HEK293 (cell line): Measurements from ENCODE around the gene TARBP1.
"Not testable (repeated sequence)": the region's sequence is repeated elsewhere in the genome, so short reads cannot be mapped to it uniquely, and the experiment has no call there.

ENCODE experiments used
- CTCF ChIA-PET: fragments of 350-600 bp; formaldehyde crosslinking; extraction: SDS; loops from one replicate; lab custom pipeline; 2021; ENCODE audit warnings: antibody characterized with exemption; lab: Yijun Ruan, JAX
- POLR2A ChIA-PET: fragments of 300-600 bp; formaldehyde crosslinking; extraction: SDS; loops from one replicate; lab custom pipeline; 2020; ENCODE audit warnings: antibody characterized with exemption, inconsistent platforms; lab: Yijun Ruan, JAX
- H3K27ac ChIP-seq: fragments of 200-500 bp; sonication (Bioruptor generic); 2 replicates; pipeline ENCODE4 v1.5.1; 2014; ENCODE audit warnings: low read depth, low read length, control low read depth, inconsistent platforms; ENCODE audit errors: extremely low read depth
- H3K36me3 ChIP-seq, 2 experiments: fragments of 200-500 bp in 1 of 2; sonication (Bioruptor generic) in 1 of 2; 1 replicate in 1 of 2; 2 replicates in 1 of 2; pipeline ENCODE4 v1.5.1; 2014 to 2017; ENCODE audit warnings: inconsistent platforms in 2 of 2, low read length in 2 of 2; ENCODE audit not compliant: control insufficient read depth in 2 of 2, insufficient read depth in 1 of 2
- H3K4me1 ChIP-seq: fragments of 200-500 bp; sonication (Bioruptor generic); 2 replicates; pipeline ENCODE4 v1.5.1; 2014; ENCODE audit warnings: mild to moderate bottlenecking, low read length, inconsistent platforms; ENCODE audit not compliant: control insufficient read depth, insufficient read depth
- H3K4me3 ChIP-seq: 2 replicates; pipeline ENCODE4 v1.5.1; 2011; ENCODE audit warnings: low read depth, mild to moderate bottlenecking, control low read depth, low read length, moderate library complexity
- H3K9me3 ChIP-seq: fragments of 200-500 bp; sonication (Bioruptor generic); 2 replicates; pipeline ENCODE4 v1.5.1; 2014; ENCODE audit warnings: low read depth, low read length, inconsistent platforms; ENCODE audit not compliant: control insufficient read depth, insufficient read depth
- HOXA7 ChIP-seq: sonication (generic); formaldehyde crosslinking; IDR thresholded peaks from 2 replicates; pipeline ENCODE4 v1.8.1; 2022; ENCODE audit warnings: missing genetic modification reagents, borderline replicate concordance
- SCRT2 ChIP-seq: fragments of 450-650 bp; formaldehyde crosslinking; IDR thresholded peaks from 2 replicates; pipeline ENCODE4 v1.5.1; 2016; ENCODE audit warnings: missing biosample characterization, missing genetic modification characterization
- SETDB1 ChIP-seq: IDR thresholded peaks from one replicate; pipeline ENCODE4 v1.6.1; 2017; ENCODE audit warnings: mild to moderate bottlenecking, low read length, moderate library complexity, mixed read lengths; ENCODE audit not compliant: insufficient read length
- ZBTB1 ChIP-seq: fragments of 450-650 bp; formaldehyde crosslinking; IDR thresholded peaks from 2 replicates; pipeline ENCODE4 v1.5.1; 2016; ENCODE audit warnings: missing biosample characterization, missing genetic modification characterization
- ZNF184 ChIP-seq: fragments of 450-650 bp; IDR thresholded peaks from 2 replicates; pipeline ENCODE4 v1.5.1; 2018; ENCODE audit warnings: missing biosample characterization, mild to moderate bottlenecking, missing genetic modification characterization
- ZNF311 ChIP-seq: fragments of 450-650 bp; formaldehyde crosslinking; IDR thresholded peaks from 2 replicates; pipeline ENCODE4 v1.5.1; 2017; ENCODE audit warnings: missing biosample characterization, missing genetic modification characterization, borderline replicate concordance
- ZNF398 ChIP-seq: fragments of 450-650 bp; formaldehyde crosslinking; IDR thresholded peaks from 2 replicates; pipeline ENCODE4 v1.5.1; 2017; ENCODE audit warnings: missing biosample characterization, missing genetic modification characterization
- ZNF513 ChIP-seq: fragments of 450-650 bp; IDR thresholded peaks from 2 replicates; pipeline ENCODE4 v1.5.1; 2018; ENCODE audit warnings: missing biosample characterization, missing genetic modification characterization
- TF ChIP-seq, protein P1 (sequence below): fragments of 450-650 bp; formaldehyde crosslinking; IDR thresholded peaks from 2 replicates; pipeline ENCODE4 v1.5.1; 2017; ENCODE audit warnings: missing biosample characterization, mild to moderate bottlenecking, missing genetic modification characterization, moderate library complexity
- TF ChIP-seq, protein P2 (sequence below): fragments of 450-650 bp; formaldehyde crosslinking; IDR thresholded peaks from 2 replicates; pipeline ENCODE4 v1.5.1; 2016; ENCODE audit warnings: missing biosample characterization, missing genetic modification characterization
- TF ChIP-seq, protein P3 (sequence below): IDR thresholded peaks from 2 replicates; pipeline ENCODE4 v1.6.1; 2011; ENCODE audit warnings: mild to moderate bottlenecking, low read depth, low read length, borderline replicate concordance
- TF ChIP-seq, protein P4 (sequence below): fragments of 450-650 bp; formaldehyde crosslinking; IDR thresholded peaks from 2 replicates; pipeline ENCODE4 v1.5.1; 2016; ENCODE audit warnings: missing biosample characterization, missing genetic modification characterization, borderline replicate concordance

TARBP1 gene

GRCh38 chr1:234381699-234382555 is 97.1 kb downstream of the TARBP1 start (continued):
- TF ChIP-seq, protein P1, sequence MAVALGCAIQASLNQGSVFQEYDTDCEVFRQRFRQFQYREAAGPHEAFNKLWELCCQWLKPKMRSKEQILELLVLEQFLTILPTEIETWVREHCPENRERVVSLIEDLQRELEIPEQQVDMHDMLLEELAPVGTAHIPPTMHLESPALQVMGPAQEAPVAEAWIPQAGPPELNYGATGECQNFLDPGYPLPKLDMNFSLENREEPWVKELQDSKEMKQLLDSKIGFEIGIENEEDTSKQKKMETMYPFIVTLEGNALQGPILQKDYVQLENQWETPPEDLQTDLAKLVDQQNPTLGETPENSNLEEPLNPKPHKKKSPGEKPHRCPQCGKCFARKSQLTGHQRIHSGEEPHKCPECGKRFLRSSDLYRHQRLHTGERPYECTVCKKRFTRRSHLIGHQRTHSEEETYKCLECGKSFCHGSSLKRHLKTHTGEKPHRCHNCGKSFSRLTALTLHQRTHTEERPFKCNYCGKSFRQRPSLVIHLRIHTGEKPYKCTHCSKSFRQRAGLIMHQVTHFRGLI = no peak
- TF ChIP-seq ZNF398 (tag by site-specific recombination) (no peak), HOXA7 (CRISPR knock-in tag) (no peak), SCRT2 (tag by site-specific recombination) (no peak), ZNF311 (no peak), ZBTB1 (tag by site-specific recombination) (no peak), ZNF184 (no peak), SETDB1 (no peak), ZNF513 (tag by site-specific recombination) (no peak)
- TF ChIP-seq, protein P2, sequence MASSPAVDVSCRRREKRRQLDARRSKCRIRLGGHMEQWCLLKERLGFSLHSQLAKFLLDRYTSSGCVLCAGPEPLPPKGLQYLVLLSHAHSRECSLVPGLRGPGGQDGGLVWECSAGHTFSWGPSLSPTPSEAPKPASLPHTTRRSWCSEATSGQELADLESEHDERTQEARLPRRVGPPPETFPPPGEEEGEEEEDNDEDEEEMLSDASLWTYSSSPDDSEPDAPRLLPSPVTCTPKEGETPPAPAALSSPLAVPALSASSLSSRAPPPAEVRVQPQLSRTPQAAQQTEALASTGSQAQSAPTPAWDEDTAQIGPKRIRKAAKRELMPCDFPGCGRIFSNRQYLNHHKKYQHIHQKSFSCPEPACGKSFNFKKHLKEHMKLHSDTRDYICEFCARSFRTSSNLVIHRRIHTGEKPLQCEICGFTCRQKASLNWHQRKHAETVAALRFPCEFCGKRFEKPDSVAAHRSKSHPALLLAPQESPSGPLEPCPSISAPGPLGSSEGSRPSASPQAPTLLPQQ = no peak
- TF ChIP-seq, protein P3, sequence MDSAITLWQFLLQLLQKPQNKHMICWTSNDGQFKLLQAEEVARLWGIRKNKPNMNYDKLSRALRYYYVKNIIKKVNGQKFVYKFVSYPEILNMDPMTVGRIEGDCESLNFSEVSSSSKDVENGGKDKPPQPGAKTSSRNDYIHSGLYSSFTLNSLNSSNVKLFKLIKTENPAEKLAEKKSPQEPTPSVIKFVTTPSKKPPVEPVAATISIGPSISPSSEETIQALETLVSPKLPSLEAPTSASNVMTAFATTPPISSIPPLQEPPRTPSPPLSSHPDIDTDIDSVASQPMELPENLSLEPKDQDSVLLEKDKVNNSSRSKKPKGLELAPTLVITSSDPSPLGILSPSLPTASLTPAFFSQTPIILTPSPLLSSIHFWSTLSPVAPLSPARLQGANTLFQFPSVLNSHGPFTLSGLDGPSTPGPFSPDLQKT = no peak
- TF ChIP-seq, protein P4, sequence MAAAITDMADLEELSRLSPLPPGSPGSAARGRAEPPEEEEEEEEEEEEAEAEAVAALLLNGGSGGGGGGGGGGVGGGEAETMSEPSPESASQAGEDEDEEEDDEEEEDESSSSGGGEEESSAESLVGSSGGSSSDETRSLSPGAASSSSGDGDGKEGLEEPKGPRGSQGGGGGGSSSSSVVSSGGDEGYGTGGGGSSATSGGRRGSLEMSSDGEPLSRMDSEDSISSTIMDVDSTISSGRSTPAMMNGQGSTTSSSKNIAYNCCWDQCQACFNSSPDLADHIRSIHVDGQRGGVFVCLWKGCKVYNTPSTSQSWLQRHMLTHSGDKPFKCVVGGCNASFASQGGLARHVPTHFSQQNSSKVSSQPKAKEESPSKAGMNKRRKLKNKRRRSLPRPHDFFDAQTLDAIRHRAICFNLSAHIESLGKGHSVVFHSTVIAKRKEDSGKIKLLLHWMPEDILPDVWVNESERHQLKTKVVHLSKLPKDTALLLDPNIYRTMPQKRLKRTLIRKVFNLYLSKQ (tag by site-specific recombination) = no peak

GRCh38 chr1:234379591-234380109 is 99.3 kb downstream of the TARBP1 start:
- not testable (repeated sequence) for H3K27ac ChIP-seq

More at GRCh38 chr1:234379591-234380109, 99.3 kb downstream of the TARBP1 start:
- POLR2A ChIA-PET = interaction anchor here (0.6 kb wide), 1 partner anchor 105 kb away, joined by 3 read pairs; no protein-coding TSS in a partner anchor
- H3K4me3 ChIP-seq, CTCF ChIA-PET, H3K4me1 ChIP-seq, H3K9me3 ChIP-seq: not testable (repeated sequence)
- H3K36me3 ChIP-seq = peaks cover 58 to 87% of the 10 kb centered on the region in 2 experiments
